ENCODE results near the gene ZNF230. TPM values are rescaled to one million over a fixed set of nuclear protein-coding genes. Genes with fewer than 3 reads are reported as not detected.

The ZNF230 gene
- total RNA-seq, 1 donor from 2014 or later, result 6.5 TPM

DNA sequence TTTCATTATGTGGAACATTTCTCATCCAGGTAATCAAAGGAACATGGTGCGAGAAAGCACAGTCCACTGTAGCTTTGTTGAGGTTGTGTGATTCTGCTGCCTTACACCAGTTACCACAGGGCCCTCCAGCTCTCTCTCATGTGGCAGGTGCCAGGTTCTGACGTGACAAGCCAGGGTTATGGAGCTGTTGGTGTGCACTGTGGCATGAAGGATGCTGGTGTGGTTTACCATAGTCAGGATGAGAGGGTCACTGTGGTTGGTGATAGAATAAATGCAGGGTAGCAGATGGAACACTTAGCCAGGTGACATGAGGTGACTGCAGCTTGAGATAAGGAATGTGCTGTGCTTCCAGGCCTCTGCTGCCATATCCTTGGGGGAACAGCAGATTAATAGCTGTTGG, 56.5 kb downstream of the ZNF230 start:
- H3K27me3 Mint-ChIP-seq (ENCODE audit: low read depth), result no peaks in the 10 kb centered on the region
- H3K9me3 Mint-ChIP-seq, result no peaks in the 10 kb centered on the region
- TF ChIP-seq, protein P1, sequence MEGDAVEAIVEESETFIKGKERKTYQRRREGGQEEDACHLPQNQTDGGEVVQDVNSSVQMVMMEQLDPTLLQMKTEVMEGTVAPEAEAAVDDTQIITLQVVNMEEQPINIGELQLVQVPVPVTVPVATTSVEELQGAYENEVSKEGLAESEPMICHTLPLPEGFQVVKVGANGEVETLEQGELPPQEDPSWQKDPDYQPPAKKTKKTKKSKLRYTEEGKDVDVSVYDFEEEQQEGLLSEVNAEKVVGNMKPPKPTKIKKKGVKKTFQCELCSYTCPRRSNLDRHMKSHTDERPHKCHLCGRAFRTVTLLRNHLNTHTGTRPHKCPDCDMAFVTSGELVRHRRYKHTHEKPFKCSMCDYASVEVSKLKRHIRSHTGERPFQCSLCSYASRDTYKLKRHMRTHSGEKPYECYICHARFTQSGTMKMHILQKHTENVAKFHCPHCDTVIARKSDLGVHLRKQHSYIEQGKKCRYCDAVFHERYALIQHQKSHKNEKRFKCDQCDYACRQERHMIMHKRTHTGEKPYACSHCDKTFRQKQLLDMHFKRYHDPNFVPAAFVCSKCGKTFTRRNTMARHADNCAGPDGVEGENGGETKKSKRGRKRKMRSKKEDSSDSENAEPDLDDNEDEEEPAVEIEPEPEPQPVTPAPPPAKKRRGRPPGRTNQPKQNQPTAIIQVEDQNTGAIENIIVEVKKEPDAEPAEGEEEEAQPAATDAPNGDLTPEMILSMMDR (conservative IDR thresholded peaks at IDR 0.05), result no peak
- DNase-seq (ENCODE audit: low read depth, low spot score), result no peak
- H3K4me3 Mint-ChIP-seq, result no peak overlapping the region
- no peaks in the 10 kb centered on the region for H3K4me1 Mint-ChIP-seq
- peaks cover 63% of the 10 kb centered on the region for H3K36me3 Mint-ChIP-seq (ENCODE audit: low read depth)
- H3K27ac Mint-ChIP-seq (ENCODE audit: unreplicated experiment), result no peak overlapping the region

DNA sequence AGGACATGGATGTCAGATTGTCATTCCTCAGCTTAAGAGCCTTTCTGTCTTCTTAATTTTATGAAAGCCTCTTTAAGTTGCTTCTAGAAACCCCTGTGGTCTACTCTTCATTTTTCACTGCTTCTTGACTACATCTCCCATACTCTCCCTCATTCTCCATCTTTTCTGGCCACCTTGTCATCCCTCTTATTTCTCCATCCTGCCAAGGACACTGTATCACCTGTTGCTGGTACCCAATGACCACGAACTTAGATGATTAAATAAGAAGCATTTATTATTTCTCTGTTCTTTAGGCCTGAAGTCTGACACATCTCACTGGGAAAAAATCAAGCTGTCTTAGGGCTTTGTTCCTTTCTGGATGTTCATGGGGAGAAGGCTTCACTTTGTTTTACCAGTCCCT, 58.3 kb downstream of the ZNF230 start:
- TF ChIP-seq, protein P1 (conservative IDR thresholded peaks at IDR 0.05), result no peak
- Mint-ChIP-seq H3K36me3 (ENCODE audit: low read depth) (peaks cover 64% of the 10 kb centered on the region), H3K4me1 (no peaks in the 10 kb centered on the region), H3K4me3 (no peak overlapping the region), H3K27ac (ENCODE audit: unreplicated experiment) (no peak overlapping the region), H3K9me3 (peaks cover 5% of the 10 kb centered on the region), H3K27me3 (ENCODE audit: low read depth) (no peaks in the 10 kb centered on the region)
- no peak for DNase-seq (ENCODE audit: low read depth, low spot score)

Other genes with a start within 250 kb of the ZNF230 start
- 87.0 and 87.6 TPM in 2 replicates for gene SMG9, start 248.0 kb upstream of the ZNF230 start, total RNA-seq
- gene KCNN4, start 222.0 kb upstream of the ZNF230 start, total RNA-seq, result 2.2 and 2.8 TPM in 2 replicates
- 0.25 TPM in 1 of 2 replicates, not detected in the other for gene LYPD5, start 200.5 kb upstream of the ZNF230 start, total RNA-seq
- 13.6 and 14.7 TPM in 2 replicates for gene ZNF283, start 175.6 kb upstream of the ZNF230 start, total RNA-seq
- gene ZNF404, start 119.0 kb upstream of the ZNF230 start, total RNA-seq, result 3.5 and 3.8 TPM in 2 replicates
- 21.6 and 22.9 TPM in 2 replicates for gene ZNF45, start 67.7 kb upstream of the ZNF230 start, total RNA-seq
- 11.6 and 14.3 TPM in 2 replicates for gene ZNF221, start 51.7 kb upstream of the ZNF230 start, total RNA-seq
- 8.8 and 11.9 TPM in 2 replicates for gene ZNF155, start 18.8 kb upstream of the ZNF230 start, total RNA-seq
- 7.6 and 8.1 TPM in 2 replicates for gene ZNF222, start 22.4 kb downstream of the ZNF230 start, total RNA-seq
- 5.8 and 7.6 TPM in 2 replicates for gene ZNF223, start 49.1 kb downstream of the ZNF230 start, total RNA-seq
- 4.5 TPM in 2 replicates for gene ZNF284, start 69.2 kb downstream of the ZNF230 start, total RNA-seq
- gene ZNF224, start 91.4 kb downstream of the ZNF230 start, total RNA-seq, result 19.4 and 23.0 TPM in 2 replicates
- gene ZNF225, start 110.4 kb downstream of the ZNF230 start, total RNA-seq, result 6.9 and 7.8 TPM in 2 replicates
- gene ZNF234, start 138.6 kb downstream of the ZNF230 start, total RNA-seq, result 18.2 and 18.6 TPM in 2 replicates
- gene ZNF226, start 162.1 kb downstream of the ZNF230 start, total RNA-seq, result 24.4 and 29.8 TPM in 2 replicates
- gene ZNF227, start 209.6 kb downstream of the ZNF230 start, total RNA-seq, result 33.4 and 35.8 TPM in 2 replicates